SH-SY5Y (cell line): ENCODE results near the gene GUCA1C.

ENCODE experiments used
- GATA2 ChIP-seq: IDR thresholded peaks from 2 replicates; pipeline ENCODE4 v1.6.1; 2011; ENCODE audit warnings: mild to moderate bottlenecking, low read depth, low read length
- GATA3 ChIP-seq: IDR thresholded peaks from 2 replicates; pipeline ENCODE4 v1.6.1; 2011; ENCODE audit warnings: low read depth, mild to moderate bottlenecking, low read length, moderate library complexity

GRCh38 chr3:108946292-108947285 is 7.1 kb downstream of the GUCA1C start:
- TF ChIP-seq GATA2, result no peak
- no peak for TF ChIP-seq GATA3
